Immature natural killer cell (primary cell): ENCODE data around the gene BRD9. TPM values are rescaled to one million over a fixed set of nuclear protein-coding genes. Genes with fewer than 3 reads are reported as not detected.
"Not testable (repeated sequence)": the region's sequence is repeated elsewhere in the genome, so short reads cannot be mapped to it uniquely, and the experiment has no call there.

Experiments used
- DNase-seq, 3 donors: peaks; one replicate each; pipeline ENCODE4 v3.0.0; 2022; ENCODE audit warnings: mixed read lengths in 1 of 3
- H3K27ac Mint-ChIP-seq, 6 donors: one replicate each; pipeline ENCODE4 v1.8.0; 2020; ENCODE audit warnings: mixed read lengths in 6 of 6, mild to moderate bottlenecking in 5 of 6, inconsistent platforms in 4 of 6, moderate library complexity in 3 of 6
- H3K27me3 Mint-ChIP-seq, 3 donors: one replicate each; pipeline ENCODE4 v1.8.0; 2020 to 2021; ENCODE audit warnings: low read depth in 3 of 3, mild to moderate bottlenecking in 3 of 3, mixed read lengths in 3 of 3, moderate library complexity in 3 of 3, inconsistent platforms in 1 of 3
- H3K36me3 Mint-ChIP-seq, 3 donors: one replicate each; pipeline ENCODE4 v1.8.0; 2020; ENCODE audit warnings: mixed read lengths in 3 of 3, inconsistent platforms in 2 of 3, mild to moderate bottlenecking in 2 of 3
- H3K4me1 Mint-ChIP-seq, 2 donors: one replicate each; pipeline ENCODE4 v1.8.0; 2020; ENCODE audit warnings: inconsistent platforms in 2 of 2, mild to moderate bottlenecking in 2 of 2, mixed read lengths in 2 of 2, moderate library complexity in 1 of 2
- H3K4me3 Mint-ChIP-seq, 5 donors: one replicate each; pipeline ENCODE4 v1.8.0; 2020; ENCODE audit warnings: mild to moderate bottlenecking in 5 of 5, mixed read lengths in 5 of 5, inconsistent platforms in 3 of 5, moderate library complexity in 3 of 5
- H3K9me3 Mint-ChIP-seq, 6 donors: one replicate each; pipeline ENCODE4 v1.8.0; 2020; ENCODE audit warnings: mild to moderate bottlenecking in 6 of 6, mixed read lengths in 6 of 6, inconsistent platforms in 4 of 6, moderate library complexity in 3 of 6
- polyA plus RNA-seq, 3 donors: library from polyadenylated mRNA; unstranded; fragments of 300-500 nt; fragmentation: Illumina TruSeq; gene quantifications; one replicate each; pipeline ENCODE4 v1.2.3, GENCODE V29; 2021

The BRD9 gene
- polyA plus RNA-seq, 3 donors from 2014 or later: 7.5 to 16.6 (median 16.4) TPM

DNA sequence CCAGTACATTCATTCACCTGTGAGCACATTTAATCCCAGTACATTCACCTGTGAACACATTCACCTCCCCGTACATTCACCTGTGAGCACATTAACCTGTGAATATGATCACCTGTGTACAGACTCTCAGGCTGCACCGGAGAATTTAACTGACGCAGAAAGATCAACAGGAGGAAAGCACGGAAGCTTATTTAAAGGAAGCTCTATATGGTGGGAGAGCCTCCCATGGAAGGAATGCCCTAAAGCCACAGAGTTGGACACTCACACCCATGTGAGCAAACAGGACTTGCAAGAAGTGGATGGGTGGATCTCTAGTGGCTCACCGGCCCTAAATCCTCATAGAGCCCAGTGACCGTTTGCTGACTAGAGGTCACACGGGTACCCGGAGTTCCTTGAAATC lies 38.3 kb upstream of the BRD9 start:
- no peak for DNase-seq
- Mint-ChIP-seq H3K36me3 (no peaks in the 10 kb centered on the region), H3K27ac (no peak overlapping the region), H3K27me3 (peaks cover 2 to 16% (median 2%) of the 10 kb centered on the region in 3 donors), H3K4me3 (no peak overlapping the region), H3K9me3 (no peaks in the 10 kb centered on the region), H3K4me1 (peaks cover 3 to 5% of the 10 kb centered on the region in 2 donors)

DNA sequence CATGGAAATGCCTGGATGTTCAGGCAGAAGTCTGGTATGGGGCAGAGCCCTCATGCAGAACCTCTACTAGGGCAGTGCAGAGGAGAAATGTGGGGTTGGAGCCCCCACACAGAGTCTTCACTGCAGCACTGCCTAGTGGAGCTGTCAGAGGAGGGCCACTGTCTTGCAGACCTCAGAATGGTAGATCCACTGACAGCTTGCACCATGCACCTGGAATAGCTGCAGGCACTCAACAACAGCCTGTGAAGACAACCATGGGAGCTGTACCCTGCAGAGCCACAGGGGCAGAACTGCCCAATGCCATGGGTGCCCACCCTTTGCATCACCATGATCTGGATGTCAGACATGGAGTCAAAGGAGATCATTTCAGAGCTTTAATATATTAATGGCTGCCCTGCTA lies 37.0 kb upstream of the BRD9 start:
- DNase-seq: no peak
- Mint-ChIP-seq H3K4me1 (peaks cover 3 to 5% of the 10 kb centered on the region in 2 donors), H3K27ac (no peak overlapping the region), H3K4me3 (no peak overlapping the region), H3K9me3 (no peaks in the 10 kb centered on the region), H3K36me3 (no peaks in the 10 kb centered on the region), H3K27me3 (peaks cover 6 to 16% (median 6%) of the 10 kb centered on the region in 3 donors)

DNA sequence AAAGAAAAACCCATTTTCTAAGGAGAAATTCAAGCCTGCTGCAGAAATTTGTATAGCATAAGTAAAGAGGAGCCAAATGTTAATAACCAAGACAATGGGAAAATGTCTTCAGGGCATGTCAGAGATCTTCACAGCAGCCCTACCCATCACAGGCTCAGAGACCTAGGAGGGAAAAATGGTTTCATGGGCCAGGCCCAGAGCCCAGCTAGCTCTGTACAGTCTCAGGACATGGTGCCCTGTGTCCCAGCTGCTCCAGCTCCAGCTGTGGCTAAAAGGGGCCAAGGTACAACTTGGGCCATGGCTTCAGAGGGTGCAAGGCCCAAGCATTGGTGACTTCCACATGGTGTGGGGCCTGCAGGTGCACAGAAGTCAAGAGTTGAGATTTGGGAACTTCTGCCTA lies 36.6 kb upstream of the BRD9 start:
- not testable (repeated sequence) for H3K27ac Mint-ChIP-seq, H3K4me1 Mint-ChIP-seq, H3K36me3 Mint-ChIP-seq, H3K9me3 Mint-ChIP-seq, DNase-seq, H3K4me3 Mint-ChIP-seq
- H3K27me3 Mint-ChIP-seq: peaks cover 6 to 16% (median 6%) of the 10 kb centered on the region in 3 donors

DNA sequence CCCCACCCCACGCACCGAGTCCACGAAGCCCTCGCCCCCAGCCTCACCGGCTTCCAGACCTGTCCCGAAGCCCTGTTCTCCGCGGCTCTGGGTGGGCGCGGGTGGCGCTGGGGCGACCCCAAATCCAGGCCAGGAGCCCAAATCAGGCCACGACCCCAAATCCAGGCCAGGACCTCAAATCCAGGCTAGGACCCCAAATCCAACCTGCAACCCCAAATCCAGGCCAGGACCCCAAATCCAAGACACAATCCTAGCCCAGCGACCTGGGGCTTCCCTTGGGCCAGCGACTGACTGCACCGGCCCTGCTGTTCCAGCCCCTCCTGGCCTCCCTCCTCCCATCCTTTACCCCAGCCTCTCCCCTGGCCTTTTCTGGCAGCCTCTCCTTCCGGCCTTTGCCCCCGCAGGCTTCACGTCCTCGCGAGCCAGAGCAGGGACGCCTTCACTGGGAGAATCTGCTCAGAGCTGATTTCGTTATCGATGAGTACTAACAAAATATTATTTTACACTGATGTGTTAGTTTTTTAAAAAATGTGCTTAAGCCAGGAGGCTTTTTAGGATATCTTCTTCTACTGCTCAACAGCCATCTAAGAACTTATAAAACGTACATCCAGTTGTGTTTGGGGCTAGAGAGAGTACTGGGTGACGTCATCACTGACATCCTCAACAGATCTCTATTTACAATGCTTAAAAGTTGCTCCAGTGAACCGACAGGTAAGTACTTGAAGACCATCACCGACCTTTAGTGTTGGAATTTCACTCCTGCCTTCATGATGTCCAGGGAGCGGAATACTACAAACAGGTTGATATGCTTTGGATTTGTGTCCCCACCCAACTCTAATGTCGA lies 34.8 kb upstream of the BRD9 start:
- Mint-ChIP-seq H3K4me3 (peak overlapping the region in 1 of 5 donors; percentile 46), H3K9me3 (no peaks in the 10 kb centered on the region), H3K27me3 (peaks cover 6 to 16% (median 8%) of the 10 kb centered on the region in 3 donors), H3K27ac (no peak overlapping the region), H3K4me1 (peaks cover 3 to 5% of the 10 kb centered on the region in 2 donors), H3K36me3 (no peaks in the 10 kb centered on the region)
- no peak for DNase-seq

DNA sequence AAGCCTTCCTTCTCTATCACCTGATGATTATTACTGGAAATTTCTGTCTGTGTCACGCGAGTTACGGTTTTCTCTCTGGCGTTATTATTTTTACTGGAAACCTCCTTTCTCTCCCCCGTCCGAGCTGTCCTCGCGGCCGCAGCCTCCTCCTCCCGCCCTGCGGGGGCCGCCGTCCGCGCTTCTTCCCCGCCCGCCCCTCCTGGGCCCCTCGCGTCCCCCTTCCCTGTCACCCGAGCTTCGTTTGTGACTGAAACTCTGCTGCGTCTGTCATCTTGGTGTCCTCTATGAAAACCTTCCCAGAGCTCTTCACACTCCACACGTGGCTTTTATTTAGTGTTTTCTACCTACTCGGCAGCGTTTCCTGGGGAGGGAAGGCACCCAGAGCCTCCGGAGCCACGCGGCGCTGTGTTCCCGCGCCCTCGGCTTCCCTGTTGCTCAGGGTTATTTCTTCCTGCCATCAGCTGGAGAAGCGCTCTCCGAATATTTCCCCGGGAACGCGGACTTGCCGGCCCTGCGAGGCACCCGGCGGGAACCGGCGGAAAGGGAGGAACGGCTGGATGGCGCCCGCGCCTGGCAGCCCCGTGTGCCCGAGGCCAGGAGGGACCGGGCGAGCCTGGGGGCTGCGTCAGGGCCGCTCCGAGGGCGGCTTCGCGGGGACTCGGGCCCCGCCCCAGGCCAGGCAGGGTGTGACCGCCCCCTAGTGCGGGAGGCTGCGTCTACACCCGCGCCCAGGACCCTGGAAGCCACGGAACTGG lies 34.0 kb upstream of the BRD9 start:
- peaks cover 6 to 15% (median 8%) of the 10 kb centered on the region in 3 donors for H3K27me3 Mint-ChIP-seq
- H3K4me1 Mint-ChIP-seq: peaks cover 3 to 5% of the 10 kb centered on the region in 2 donors
- no peaks in the 10 kb centered on the region for H3K9me3 Mint-ChIP-seq
- H3K4me3 Mint-ChIP-seq: peak overlapping the region in 3 of 5 donors; percentile 9 to 39 (median 19)
- no peak overlapping the region for H3K27ac Mint-ChIP-seq
- peak in 1 of 3 donors; percentile 11 for DNase-seq
- no peaks in the 10 kb centered on the region for H3K36me3 Mint-ChIP-seq

DNA sequence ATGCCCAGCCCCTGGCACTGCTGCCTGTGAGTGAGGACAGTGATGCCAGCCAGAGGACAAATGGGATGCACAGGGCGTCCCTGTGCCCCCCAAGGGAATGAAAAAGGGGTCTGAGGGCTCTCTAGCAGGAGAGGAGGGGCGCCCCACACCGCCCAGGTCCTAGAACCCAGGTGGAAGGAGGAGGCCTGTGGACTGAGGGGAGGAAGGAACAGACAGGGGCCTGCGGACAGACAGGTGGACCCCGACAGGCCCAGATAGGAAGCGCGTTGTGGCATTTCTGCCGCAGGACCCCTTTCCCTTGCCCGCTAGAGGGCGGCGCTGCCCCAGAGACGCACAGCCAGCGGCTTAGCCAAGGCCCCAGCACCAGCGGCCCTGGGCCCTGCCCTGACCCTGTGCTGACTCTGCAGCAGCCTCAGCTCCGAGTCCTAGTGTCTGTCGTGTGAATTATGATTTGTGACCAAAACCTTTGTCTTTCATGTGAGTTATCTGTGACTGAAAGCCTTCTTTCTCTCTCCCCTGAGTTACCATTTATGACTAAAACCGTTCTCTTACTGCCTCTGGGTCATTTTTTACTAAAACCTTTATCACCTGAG lies 30.8 kb upstream of the BRD9 start:
- no peak overlapping the region for H3K4me3 Mint-ChIP-seq
- peaks cover 3 to 5% of the 10 kb centered on the region in 2 donors for H3K4me1 Mint-ChIP-seq
- H3K9me3 Mint-ChIP-seq: no peaks in the 10 kb centered on the region
- H3K27me3 Mint-ChIP-seq: peaks cover 6 to 12% (median 8%) of the 10 kb centered on the region in 3 donors
- peak; percentile 64 to 67 (median 67) for DNase-seq
- H3K27ac Mint-ChIP-seq: peak overlapping the region in 1 of 6 donors; percentile 9
- no peaks in the 10 kb centered on the region for H3K36me3 Mint-ChIP-seq

DNA sequence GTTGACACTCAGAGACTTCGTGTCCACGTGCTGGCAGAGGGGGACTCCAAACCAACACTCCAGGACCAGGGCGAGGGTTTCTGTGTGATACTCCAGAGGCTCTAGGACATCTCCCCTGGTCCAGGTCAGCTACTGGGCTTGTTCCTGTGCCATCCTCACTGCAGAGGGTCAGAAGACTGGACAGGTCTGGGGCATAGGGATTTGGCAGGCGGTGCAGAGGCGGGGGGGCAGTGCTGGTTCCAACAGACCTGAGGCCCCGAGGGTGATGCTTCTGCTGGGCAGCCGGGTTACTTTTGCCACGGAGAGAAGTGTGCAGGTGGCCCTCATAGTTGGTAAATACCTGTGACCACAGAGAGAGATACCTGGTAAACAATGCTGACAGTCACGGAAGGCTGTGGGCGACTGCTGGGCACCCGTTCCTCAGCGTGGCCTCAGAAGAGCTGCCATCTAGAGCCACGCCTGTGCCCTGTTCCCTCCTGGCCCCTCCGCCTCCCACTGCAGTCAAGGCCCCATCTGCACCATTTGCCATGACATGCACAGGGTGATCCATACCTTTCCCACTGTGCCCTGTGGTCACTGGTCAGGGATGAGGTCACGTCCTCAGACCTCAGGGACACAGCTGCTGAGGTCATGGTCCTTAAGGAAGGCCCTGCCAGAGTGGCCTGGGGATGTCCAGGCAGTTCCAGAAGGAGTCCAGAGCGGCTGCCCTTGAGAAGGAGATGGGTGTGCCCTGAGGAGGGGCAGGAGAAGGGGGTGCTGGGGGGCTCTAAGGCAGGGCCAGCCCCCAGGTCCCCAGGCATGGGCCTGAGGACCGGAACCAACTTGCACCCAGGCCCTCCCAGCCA lies 30.1 kb upstream of the BRD9 start:
- no peaks in the 10 kb centered on the region for H3K9me3 Mint-ChIP-seq
- no peak for DNase-seq
- no peak overlapping the region for H3K4me3 Mint-ChIP-seq
- H3K4me1 Mint-ChIP-seq: peaks cover 3 to 5% of the 10 kb centered on the region in 2 donors
- no peaks in the 10 kb centered on the region for H3K36me3 Mint-ChIP-seq
- no peak overlapping the region for H3K27ac Mint-ChIP-seq
- peaks cover 6 to 8% (median 8%) of the 10 kb centered on the region in 3 donors for H3K27me3 Mint-ChIP-seq

DNA sequence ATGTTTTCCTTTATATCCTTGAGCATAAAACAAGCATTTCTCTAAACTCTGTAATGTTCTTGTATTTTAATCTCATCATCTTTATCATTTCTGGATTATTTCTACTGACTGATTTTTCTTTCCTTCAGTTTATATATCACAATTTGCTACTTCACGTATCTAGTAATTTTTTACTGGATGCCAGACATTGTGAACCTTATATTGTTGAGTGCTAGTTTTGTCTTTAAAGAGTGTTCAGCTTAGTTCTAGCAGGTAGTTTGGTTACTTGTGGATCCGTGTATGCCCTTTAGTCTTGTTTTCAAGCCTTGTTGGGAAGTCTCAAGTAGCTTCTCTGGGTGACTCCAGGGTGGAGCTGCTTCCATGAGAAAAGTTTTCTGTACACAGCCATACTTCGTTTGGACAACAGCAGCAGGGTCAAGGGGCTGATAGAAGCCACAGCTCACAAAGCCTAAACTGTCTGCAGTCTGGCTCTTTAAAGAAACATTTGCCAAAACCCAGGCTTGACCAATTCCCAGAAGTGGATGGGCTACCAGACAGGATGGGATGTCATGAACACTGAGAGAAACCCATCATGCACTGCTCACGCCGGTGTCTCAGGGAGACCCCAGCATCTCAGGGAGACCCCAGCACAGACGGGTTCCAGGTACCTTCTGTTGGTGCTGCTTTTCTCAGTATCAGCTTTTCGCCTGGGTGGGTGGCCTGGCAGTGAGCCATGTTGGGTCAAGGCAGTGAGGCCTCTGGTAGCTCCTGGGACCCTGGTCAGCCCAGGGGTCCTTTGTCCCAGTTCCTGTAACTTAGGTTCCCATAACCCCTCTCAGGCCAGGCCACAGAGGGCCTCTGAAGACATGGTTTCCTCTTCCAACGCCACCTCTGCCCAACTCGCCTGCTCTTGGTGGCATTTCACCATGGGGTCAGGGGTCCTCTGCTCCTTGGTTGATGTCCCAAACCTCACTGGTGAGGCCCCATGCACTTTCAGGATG lies 29.1 kb upstream of the BRD9 start:
- no peaks in the 10 kb centered on the region for H3K36me3 Mint-ChIP-seq
- peaks cover 4 to 8% (median 7%) of the 10 kb centered on the region in 3 donors for H3K27me3 Mint-ChIP-seq
- DNase-seq: no peak
- H3K4me1 Mint-ChIP-seq: peaks cover 3 to 5% of the 10 kb centered on the region in 2 donors
- H3K4me3 Mint-ChIP-seq: no peak overlapping the region
- no peaks in the 10 kb centered on the region for H3K9me3 Mint-ChIP-seq
- H3K27ac Mint-ChIP-seq: no peak overlapping the region

DNA sequence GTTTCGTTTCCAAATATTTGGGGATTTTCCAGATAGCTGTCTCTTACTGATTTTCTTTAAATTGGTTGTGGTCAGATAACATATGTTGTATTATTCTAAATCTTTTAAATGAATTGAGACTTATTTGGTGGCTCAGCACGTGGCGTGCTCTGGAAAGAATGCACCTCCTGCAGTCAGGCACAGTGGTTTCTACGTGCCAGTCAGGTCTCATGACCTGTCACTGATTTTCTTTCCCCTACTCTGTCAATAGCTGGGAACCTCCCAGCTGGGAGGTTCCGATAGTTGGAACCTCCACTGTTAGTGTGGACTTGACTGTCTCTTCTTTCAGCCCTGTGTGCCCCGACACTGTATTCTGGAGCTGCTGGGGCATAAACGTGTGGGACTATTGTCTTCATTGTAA lies 27.7 kb upstream of the BRD9 start:
- DNase-seq: no peak
- Mint-ChIP-seq H3K27me3 (peaks cover 0 to 4% (median 2%) of the 10 kb centered on the region in 3 donors), H3K4me1 (no peaks in the 10 kb centered on the region), H3K9me3 (no peaks in the 10 kb centered on the region), H3K27ac (peak overlapping the region in 1 of 6 donors; percentile 65), H3K4me3 (no peak overlapping the region), H3K36me3 (no peaks in the 10 kb centered on the region)

DNA sequence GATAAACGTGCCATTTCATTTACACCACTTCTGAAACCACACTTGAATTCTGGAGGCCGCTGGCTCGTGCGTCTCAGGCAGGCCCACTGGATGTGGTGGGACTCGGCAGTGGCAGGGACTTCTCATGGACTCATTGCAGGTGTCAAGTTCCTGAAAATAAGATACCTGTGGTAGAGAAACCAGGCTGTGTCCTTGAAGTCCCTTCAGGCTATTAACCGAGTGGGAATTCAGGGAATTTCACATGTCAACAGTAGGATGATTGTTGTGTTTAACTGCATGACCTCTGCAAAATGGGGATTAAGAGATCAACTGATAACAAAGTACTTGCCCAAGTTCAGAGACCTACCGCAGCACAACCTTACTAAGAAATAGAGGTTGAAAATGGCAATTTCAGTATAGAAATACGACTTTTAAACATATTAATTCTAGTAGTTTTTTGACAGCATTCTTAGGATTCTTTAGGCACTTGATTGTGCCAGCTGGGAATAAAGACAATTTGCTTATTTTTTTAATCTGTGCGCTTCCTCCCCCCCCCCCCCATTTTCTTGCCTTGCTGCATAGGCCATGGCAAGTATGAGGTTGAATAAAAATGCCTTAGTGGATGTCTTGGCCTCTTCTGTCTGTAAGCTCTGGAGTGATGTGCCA lies 26.9 kb upstream of the BRD9 start:
- no peaks in the 10 kb centered on the region for H3K36me3 Mint-ChIP-seq
- H3K27ac Mint-ChIP-seq: no peak overlapping the region
- H3K9me3 Mint-ChIP-seq: no peaks in the 10 kb centered on the region
- no peak for DNase-seq
- H3K4me3 Mint-ChIP-seq: no peak overlapping the region
- H3K4me1 Mint-ChIP-seq: no peaks in the 10 kb centered on the region
- H3K27me3 Mint-ChIP-seq: peaks cover 0 to 2% (median 0%) of the 10 kb centered on the region in 3 donors

DNA sequence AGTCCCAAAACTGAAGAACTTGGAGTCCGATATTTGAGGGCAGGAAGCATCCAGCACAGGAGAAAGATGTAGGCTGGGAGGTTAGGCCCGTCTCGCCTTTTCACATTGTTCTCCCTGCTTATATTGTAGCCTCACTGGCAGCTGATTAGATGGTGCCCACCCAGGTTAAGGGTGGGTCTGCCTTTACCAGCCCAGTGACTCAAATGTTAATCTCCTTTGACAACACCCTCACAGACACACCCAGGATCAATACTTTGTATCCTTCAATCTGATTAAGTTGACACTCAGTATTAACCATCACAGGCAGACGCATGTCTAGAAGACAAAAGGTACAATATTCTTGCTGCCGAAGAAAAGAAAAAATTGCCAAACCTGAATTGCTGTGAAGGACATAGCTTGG lies 26.1 kb upstream of the BRD9 start:
- DNase-seq, H3K27me3 Mint-ChIP-seq, H3K4me3 Mint-ChIP-seq, H3K9me3 Mint-ChIP-seq, H3K27ac Mint-ChIP-seq, H3K36me3 Mint-ChIP-seq, H3K4me1 Mint-ChIP-seq: not testable (repeated sequence)
